GM21526 (cell line): ENCODE data around the gene SH3PXD2A.

ENCODE experiments used
- ATAC-seq: cut with Tn5 transposase; IDR thresholded peaks from one replicate; pipeline ENCODE4 v1.9.1; 2021; ENCODE audit warnings: moderate library complexity; ENCODE audit not compliant: unreplicated experiment, low FRiP score

The SH3PXD2A gene

GRCh38 chr10:103713676-103714075 is 141.7 kb downstream of the SH3PXD2A start:
- ATAC-seq: no peak

DNA sequence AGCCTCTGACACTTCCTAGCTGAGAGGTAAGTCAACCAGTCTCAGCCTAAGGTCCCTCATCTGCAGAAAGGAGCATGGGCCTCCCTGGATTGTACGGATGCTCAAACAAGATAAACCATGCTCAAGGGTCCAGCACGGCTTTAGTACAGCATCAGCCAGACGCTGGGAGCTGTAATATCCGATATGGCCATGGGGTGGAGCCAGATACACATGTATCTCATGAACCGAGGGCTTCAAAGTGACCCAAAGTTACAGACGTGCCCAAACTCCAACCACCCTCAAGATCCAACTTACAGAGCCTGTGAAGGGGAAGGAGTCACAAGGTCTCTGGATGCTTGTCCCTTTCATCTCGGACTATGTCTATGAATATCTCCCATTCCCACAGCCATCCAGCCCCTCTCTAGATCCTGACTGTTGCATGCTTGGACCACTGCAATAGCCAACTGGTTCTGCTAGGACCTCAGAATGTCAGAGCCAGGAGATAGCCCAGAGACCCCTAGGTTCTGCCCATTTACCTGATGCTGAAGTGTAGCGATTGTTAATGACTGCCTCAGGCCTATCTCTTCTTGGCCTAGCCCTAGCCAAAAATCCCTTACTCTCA is 142.4 kb downstream of the SH3PXD2A start:
- peak; percentile 73 for ATAC-seq

- no peak for ATAC-seq
Measured at GRCh38 chr10:103712146-103712545, 143.2 kb downstream of the SH3PXD2A start.

GRCh38 chr10:103711351-103711994 is 143.9 kb downstream of the SH3PXD2A start:
- ATAC-seq: no peak

GRCh38 chr10:103710490-103710889 is 144.9 kb downstream of the SH3PXD2A start:
- ATAC-seq: no peak

DNA sequence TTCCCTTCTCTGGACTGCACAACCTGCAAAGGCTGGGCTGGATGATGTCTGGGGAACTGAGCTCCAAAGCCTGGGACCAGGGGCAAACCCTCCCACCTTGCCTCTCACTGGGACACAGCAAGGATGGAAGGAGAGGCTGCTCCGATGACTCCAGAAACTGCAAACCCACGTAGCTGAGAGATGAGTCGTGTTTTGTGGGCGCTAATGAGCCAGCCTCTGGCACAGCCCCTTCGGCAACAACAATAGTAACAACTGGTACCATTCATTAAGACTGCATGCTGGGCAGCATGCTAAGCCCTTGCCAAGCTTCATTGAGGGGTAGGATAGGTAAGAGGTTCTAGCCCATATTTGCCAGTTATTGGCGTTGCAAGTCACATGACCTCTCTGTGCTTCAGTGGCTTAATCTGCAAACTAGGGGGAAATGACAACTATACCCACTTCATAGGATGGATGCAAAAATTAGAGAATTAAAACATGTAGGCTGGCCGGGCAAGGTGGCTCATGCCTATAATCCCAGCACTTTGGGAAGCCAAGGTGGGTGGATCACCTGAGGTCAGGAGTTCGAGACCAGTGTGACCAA is 145.9 kb downstream of the SH3PXD2A start:
- no peak for ATAC-seq

DNA sequence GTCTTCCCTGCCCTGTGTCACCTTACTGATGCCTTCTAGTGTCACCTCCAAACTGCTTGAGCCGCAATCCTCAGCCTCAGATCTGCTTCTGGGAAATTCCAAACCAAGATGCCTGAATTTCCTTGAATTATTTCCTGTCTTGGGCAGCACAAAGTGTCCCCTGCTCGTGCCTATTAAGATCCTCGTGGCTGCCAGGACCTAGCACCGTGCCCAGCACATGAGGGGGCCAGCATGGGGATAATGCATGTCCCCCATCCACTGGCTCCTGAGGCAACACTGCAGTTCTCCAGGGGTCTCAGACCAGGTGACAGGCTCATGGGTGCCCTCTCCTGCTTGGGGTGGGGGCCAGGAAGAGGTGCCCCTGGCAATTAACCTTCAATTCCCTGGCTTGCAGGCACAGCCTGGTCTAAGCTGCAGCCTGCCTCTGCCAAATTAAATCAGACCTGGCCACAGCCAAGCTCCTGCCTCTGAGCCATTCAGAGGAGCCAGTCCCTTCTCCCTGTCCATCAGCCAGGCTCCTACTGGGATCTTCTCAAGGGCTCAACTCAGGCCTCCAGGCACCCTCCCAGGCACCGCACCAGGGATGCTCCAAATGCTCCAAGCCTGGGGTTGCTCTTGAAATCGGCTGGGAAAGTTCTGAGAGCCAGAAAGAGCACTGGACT is 146.6 kb downstream of the SH3PXD2A start:
- ATAC-seq: no peak

DNA sequence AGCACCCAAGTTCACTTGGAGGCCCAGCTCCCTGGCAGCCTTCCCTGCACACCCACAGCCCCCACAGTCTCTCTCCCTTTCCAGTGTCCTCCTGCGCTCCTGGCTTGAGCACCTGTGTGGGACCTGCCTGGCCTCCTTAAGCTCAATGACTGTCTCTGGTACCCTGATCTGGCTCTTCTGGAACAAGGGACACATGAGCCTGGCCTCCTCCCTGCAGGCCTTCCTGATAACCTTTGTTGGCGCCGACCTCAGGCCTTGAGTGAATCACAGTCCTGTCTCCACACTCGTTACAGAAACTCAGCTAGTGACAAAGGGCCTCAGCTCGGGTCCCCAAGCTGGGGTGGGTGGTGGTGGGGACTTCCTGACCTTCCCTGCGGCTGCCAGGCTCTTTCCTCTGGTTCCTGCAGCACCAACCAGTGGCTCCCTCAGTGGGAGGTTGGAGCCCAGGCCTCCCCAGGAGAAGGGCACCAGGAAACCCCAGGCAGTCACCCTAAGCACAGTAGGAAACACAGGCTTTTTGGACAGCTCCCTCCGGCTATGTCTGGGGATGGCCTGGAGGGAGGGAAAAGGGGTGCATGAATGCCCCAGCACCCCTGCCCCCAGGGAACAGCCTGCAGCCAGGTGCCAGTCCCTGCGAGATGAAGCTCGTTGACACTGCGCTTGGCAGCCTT is 147.3 kb downstream of the SH3PXD2A start:
- no peak for ATAC-seq

- ATAC-seq: no peak
Measured at GRCh38 chr10:103706762-103707161, 148.6 kb downstream of the SH3PXD2A start.

- no peak for ATAC-seq
Measured at GRCh38 chr10:103706047-103706446, 149.3 kb downstream of the SH3PXD2A start.

GRCh38 chr10:103703941-103704919 is 151.1 kb downstream of the SH3PXD2A start:
- ATAC-seq: no peak

DNA sequence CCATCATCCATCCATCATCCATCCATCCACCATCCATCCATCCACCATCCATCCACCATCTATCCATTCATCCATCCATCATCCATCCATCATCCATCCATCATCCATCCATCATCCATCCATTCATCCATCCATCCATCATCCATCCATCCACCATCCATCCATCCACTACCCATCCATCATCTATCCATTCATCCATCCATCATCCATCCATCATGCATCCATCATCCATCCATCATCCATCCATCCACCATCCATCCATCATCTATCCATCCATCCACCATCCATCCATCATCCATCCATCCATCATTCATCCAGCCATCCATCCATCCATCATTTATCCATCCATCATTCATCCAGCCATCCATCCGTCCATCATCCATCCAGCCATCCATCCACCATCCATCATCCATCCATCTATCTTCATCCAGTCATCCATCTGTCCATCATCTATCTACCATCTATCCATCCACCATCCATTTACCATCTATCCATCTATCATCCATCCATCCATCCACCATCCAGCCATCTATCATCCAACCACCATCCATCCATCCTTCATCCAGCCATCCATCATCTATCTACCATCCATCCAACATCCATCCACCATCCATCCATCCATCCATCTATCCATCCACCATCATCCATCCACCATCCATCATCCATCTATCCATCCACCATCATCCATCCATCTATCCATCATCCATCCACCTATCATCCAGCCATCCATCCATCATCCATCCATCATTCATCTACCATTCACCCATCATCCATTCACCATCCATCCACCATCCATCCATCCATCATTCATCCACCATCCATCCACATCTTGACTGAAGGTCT is 153.8 kb downstream of the SH3PXD2A start:
- no peak for ATAC-seq

- no peak for ATAC-seq
Measured at GRCh38 chr10:103700436-103700715, 155.0 kb downstream of the SH3PXD2A start.

- ATAC-seq: no peak
Measured at GRCh38 chr10:103699611-103700435, 155.6 kb downstream of the SH3PXD2A start.

DNA sequence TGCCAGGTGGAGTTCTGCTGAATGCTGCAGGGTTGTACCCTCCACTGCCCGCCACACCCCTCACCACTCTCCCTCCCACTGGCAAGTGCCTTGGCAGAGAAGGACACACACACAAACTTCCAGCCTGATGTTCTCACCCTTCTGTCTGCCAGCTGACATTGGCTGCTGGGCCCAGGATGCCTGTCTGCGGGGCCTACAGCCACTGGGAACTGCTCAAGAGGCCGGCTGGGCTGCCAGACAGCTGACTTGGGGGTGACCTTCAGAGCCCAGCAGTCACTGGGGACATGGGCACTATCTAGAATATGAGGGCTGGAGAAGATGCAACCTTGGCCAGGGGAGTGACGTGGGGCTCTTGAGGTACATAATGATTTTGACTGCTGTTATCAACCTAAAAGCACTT is 157.1 kb downstream of the SH3PXD2A start:
- ATAC-seq: no peak

DNA sequence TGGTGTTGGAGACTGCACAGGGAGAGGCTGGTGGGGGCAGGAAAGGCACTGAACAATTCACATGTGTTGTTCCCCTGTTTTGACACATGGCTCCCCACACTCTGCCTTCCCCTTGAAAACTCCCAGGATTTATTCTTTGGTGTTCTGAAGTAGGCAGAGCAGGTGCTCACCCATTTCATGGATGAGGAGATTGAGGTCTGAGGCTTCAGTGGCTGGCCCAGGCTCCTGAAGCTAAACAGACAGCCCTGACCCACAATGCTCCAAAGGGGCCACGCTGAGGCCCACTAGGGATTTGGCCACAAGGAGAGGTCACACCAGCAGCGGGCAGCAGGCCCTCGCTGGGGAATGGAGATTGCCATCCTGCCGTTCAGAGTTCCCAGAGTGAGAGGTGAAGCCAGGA is 157.6 kb downstream of the SH3PXD2A start:
- no peak for ATAC-seq

GRCh38 chr10:103696411-103697145 is 158.8 kb downstream of the SH3PXD2A start:
- ATAC-seq: peak; percentile 37

DNA sequence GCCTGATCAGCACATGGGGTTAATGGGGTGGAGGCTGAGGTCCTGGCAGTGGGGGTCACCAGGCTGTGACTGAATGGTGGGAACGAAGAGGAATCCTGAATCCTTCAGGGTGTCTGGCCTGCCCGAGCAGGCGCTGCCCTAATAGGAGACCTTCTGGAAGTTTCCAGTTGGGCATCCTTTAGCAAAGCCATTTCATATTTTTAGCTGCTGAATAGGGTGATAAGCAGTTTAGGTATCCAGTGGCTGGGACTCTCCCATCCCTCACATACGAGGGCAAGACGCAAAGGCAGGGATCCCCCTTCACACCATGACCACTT is 159.3 kb downstream of the SH3PXD2A start:
- no peak for ATAC-seq
